Measurements from ENCODE around the gene RNU4-1.
"Not testable (repeated sequence)": the region's sequence is repeated elsewhere in the genome, so short reads cannot be mapped to it uniquely, and the experiment has no call there.

Gene RNU4-1

GRCh38 chr12:120257041-120257821, 35.8 kb downstream of the RNU4-1 start:
- no peak for DNase-seq

- no peak for DNase-seq
Observed at GRCh38 chr12:120254809-120255208, 38.2 kb downstream of the RNU4-1 start.

DNA sequence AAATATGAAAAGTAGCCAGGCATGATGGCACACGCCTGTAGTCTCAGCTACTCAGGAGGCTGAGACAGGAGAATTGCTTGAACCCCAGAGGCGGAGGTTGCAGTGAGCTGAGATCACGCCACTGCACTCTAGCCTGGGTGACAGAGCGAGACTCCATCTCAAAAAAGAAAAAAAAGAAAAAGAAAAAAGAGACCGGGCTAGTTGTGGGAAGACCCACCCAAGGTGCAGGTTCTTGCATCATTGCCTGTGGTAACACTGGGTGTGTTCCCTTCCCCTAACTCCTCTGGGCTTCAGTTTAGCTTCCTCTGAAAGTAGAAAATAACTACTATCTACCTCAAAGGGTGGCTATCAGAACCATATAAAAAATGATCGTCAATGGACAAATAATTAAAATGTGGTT, 39.7 kb downstream of the RNU4-1 start:
- not testable (repeated sequence) for DNase-seq

DNA sequence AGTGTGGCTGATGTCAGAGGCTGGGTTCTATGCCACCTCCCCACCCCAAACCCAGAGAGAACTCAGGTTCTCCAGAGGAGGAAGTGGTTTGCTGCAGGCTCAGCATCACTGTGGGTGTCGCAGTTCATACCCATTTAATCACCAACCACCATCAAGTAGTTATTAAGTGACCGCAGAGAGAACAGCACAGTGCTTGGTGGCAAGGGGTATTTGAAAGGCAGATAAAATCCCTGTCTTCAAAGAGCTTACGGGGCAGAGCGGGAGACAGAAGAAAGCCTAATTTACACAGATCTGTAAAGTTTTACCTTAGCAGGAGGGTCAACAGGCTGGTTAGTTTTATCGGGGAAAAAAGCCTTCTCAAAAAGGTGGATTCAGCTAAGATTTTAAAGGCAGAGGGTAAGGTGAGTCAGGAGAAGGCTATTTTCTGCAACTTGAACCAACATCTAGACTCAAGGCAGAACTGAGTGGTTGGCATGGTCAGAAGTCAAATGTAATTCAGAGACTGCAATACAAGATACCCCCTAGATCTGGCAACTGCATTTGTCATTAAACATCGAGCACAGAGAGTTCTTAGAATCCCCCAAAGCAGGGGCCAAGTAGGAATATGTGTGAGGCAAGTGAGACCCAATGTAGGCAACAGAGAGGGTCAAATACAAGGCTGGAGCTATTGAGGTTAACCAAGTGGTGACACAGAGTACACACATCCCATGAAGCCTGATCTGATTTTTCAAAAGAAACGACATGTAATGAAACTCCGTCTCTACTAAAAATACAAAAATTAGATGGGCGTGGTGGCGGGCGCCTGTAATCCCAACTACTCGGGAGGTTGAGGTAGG, 40.7 kb downstream of the RNU4-1 start:
- DNase-seq, result no peak

DNA sequence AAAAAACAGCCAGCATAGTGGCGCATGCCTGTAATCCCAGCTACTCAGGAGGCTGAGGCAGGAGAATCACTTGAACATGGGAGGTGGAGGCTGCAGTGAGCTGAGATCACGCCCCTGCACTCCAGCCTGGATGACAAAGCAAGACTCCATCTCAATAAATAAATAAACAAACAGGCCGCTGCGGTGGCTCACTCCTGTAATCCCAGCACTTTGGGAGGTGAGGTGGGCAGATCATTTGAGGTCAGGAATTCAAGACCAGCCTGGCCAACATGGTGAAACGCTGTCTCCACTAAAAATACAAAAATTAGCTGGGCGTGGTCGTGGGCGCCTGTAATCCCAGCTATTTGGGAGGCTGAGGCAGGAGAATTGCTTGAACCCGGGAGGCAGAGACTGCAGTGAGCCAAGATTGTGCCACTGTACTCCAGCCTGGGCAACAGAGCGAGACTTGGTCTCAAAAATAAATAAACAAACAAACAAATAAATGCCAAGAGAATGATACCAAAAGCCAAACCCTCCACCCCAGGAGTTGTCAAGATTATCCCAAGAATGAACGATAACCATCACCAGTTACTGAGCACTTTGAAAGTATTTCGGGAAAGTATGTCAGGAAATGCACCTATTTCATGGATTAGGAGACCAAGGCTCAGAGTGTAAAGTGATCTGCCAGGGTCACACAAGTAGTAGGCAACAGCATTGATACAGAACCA, 41.5 kb downstream of the RNU4-1 start:
- not testable (repeated sequence) for DNase-seq

DNA sequence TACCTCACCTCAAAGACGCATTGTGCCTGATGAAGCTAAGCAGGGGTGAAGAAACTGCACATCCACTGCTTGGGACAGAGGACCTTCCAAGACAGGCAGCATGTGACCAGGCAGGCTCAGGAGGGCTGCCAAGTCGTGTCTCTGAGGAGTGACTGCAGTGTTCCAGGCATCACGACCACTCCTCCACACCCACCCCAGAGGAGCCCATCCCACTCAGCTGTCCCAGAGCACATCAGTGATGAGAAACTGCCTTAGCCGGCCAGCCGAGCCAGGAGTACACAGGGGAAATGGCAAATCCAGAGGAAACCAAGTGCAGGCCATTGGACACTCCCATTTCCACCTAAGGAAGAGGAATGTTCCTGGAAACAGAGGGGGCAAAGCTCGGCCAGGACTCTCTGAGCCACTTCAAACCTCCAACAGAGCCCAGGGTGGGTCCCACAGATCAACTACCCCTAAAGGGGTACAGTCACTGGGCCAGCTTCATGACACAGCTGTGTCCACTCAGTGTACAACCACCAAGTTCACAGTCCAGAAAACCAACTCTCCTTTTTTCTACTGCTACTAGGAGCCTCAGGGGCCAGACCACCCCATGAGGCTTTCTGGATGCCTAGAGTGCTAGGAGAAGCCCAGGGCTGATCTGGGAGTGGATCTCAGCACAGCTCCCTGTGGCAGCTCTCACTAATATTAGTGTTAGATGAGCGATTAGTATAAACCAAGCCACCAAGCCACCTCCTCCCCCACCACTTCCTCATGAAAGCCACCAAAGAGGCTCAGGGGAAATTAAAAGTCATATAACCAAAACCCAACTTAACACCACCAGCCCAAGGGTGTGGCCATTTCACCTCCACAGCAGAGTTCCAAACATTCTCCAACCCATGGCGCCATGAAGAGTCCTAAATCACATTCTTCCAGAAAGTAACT, 42.9 kb downstream of the RNU4-1 start:
- no peak for DNase-seq

DNA sequence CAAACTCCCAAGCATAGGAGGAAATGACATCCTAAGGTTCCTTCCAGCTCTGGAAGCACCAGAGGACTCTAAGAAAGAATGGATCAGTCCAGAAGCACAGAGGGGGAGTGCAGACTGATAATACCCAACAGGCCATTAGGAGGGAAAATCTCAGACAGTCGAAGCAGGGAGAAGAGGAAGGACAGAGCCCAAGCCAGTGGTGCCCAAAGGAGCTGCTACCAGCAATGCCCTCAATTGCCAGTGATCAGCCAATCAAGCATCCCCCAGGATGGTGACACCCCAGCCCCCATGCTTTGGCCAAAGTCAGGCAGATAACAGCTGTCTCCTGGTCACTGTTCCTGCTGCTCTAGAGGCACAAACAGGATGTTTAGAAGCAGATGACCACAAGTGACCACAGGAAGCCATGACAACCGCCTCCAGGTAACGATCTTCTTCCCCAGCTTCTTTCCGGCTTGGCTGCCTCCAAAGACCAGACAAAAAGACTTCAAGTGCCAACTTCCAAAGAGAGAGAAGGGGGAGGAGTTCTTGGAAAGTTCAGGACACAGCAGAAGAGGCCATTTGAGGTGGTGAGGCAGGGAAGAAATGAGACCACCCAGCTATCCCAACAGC, 43.7 kb downstream of the RNU4-1 start:
- no peak for DNase-seq

- DNase-seq, result no peak
Observed at GRCh38 chr12:120247621-120248030, 45.4 kb downstream of the RNU4-1 start.

DNA sequence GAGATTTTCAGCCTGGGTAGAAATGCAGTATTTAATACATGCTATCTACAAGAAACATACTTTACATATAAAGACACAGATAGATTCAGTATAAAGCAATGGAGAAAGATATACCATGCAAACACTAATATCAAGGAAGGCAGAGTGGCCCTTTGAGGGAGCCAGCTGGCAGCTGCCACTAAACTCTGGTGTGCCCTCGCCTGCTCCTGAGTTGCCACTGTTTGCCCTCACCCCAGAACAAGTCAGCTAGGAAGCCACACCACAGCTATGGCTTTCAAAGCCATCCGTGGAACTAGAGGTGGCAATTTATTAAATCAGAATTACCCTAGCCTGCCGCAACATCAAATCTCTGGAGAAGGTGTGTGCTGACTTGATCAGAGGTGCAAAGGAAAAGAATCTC, 45.9 kb downstream of the RNU4-1 start:
- DNase-seq, result peak in 1 of 2 experiments; percentile 11

DNA sequence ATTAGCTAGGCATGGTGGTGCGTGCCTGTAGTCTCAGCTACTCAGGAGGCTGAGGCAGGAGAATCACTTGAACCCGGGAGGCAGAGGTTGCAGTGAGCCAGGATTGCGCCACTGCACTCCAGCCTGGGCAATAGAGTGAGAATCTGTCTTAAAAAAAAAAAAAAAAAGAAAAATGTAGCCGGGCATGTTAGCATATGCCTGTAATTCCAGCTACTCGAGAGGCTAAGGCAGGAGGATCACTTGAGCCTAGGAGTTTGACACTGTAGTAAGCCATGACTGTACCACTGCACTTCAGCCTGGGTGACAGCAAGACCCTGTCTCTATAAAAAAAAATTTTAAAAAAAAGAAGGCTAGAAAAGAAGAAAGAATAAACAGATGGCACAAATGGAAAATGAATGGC, 46.3 kb downstream of the RNU4-1 start:
- DNase-seq, result not testable (repeated sequence)

All from NCI-H524 (cell line).